Naive thymus-derived CD4-positive, alpha-beta T cell (primary cell): ENCODE measurements around the gene GTF2B. TPM values are rescaled to one million over a fixed set of nuclear protein-coding genes. Genes with fewer than 3 reads are reported as not detected.
A peak's percentile ranks its signal among the peaks of the same experiment; 100 is the strongest.
"Not testable (repeated sequence)": the region's sequence is repeated elsewhere in the genome, so short reads cannot be mapped to it uniquely, and the experiment has no call there.

ENCODE experiments used
- ATAC-seq: fragments of 150-1000 bp; cut with Tn5 transposase; 2 replicates; pipeline ENCODE4 v1.10.0; 2021; ENCODE audit warnings: mild to moderate bottlenecking, moderate library complexity
- CTCF ChIA-PET: fragments of 350-600 bp; sonication (Branson Sonifier 250); formaldehyde crosslinking; loops from one replicate; lab custom pipeline; 2021; ENCODE audit warnings: antibody characterized with exemption; lab: Charles Lee
- POLR2A ChIA-PET: fragments of 350-600 bp; sonication (Branson Sonifier 250); formaldehyde crosslinking; loops from one replicate; lab custom pipeline; 2021; ENCODE audit warnings: antibody characterized with exemption, inconsistent platforms; lab: Charles Lee
- DNase-seq, 9 donors: peaks; one replicate each; pipeline versions ENCODE4 v3.0.0 to v3.0.0-alpha.2; 2020 to 2022; ENCODE audit warnings: mixed read lengths in 1 of 9
- H3K27ac ChIP-seq: one replicate; pipeline ENCODE4 v1.7.0; 2013; ENCODE audit warnings: mild to moderate bottlenecking, low read depth, low read length, moderate library complexity
- H3K27me3 ChIP-seq, 2 donors: one replicate each; pipeline ENCODE4 v1.7.0; 2013; ENCODE audit warnings: low read length in 2 of 2, mild to moderate bottlenecking in 2 of 2, moderate library complexity in 2 of 2; ENCODE audit not compliant: control insufficient read depth in 2 of 2, insufficient read depth in 2 of 2
- H3K36me3 ChIP-seq, 3 experiments: 1 replicate in 2 of 3; 2 replicates in 1 of 3; pipeline ENCODE4 v1.7.0; 2013; ENCODE audit warnings: low read length in 3 of 3, mild to moderate bottlenecking in 3 of 3, moderate library complexity in 1 of 3; ENCODE audit not compliant: insufficient read depth in 3 of 3, control insufficient read depth in 2 of 3
- H3K4me1 ChIP-seq, 2 donors: one replicate each; pipeline ENCODE4 v1.7.0; 2013; ENCODE audit warnings: low read length in 2 of 2, mild to moderate bottlenecking in 2 of 2, moderate library complexity in 1 of 2; ENCODE audit not compliant: control insufficient read depth in 2 of 2, insufficient read depth in 2 of 2
- H3K4me3 ChIP-seq: 2 replicates; pipeline ENCODE4 v1.7.0; 2013; ENCODE audit warnings: mild to moderate bottlenecking, low read length
- H3K9me3 ChIP-seq, 3 experiments: 1 replicate in 2 of 3; 2 replicates in 1 of 3; pipeline ENCODE4 v1.7.0; 2013; ENCODE audit warnings: low read length in 3 of 3; ENCODE audit not compliant: control insufficient read depth in 2 of 3
- H3K27ac Mint-ChIP-seq, 9 donors: one replicate each; pipeline ENCODE4 v1.8.0; 2020 to 2022; ENCODE audit warnings: mixed read lengths in 9 of 9, mild to moderate bottlenecking in 8 of 9, moderate library complexity in 5 of 9, inconsistent platforms in 2 of 9
- H3K27me3 Mint-ChIP-seq, 5 donors: one replicate each; pipeline ENCODE4 v1.8.0; 2021 to 2022; ENCODE audit warnings: mixed read lengths in 5 of 5, mild to moderate bottlenecking in 1 of 5
- H3K36me3 Mint-ChIP-seq, 5 donors: one replicate each; pipeline ENCODE4 v1.8.0; 2020 to 2022; ENCODE audit warnings: mixed read lengths in 5 of 5, mild to moderate bottlenecking in 3 of 5, inconsistent platforms in 1 of 5
- H3K4me1 Mint-ChIP-seq, 7 donors: one replicate each; pipeline ENCODE4 v1.8.0; 2020 to 2022; ENCODE audit warnings: mixed read lengths in 7 of 7, mild to moderate bottlenecking in 3 of 7, inconsistent platforms in 1 of 7
- H3K4me3 Mint-ChIP-seq, 10 donors: one replicate each; pipeline ENCODE4 v1.8.0; 2020 to 2022; ENCODE audit warnings: mild to moderate bottlenecking in 10 of 10, mixed read lengths in 10 of 10, moderate library complexity in 6 of 10, inconsistent platforms in 2 of 10
- H3K9me3 Mint-ChIP-seq, 11 donors: one replicate each; pipeline ENCODE4 v1.8.0; 2020 to 2022; ENCODE audit warnings: mixed read lengths in 11 of 11, mild to moderate bottlenecking in 4 of 11, inconsistent platforms in 1 of 11, moderate library complexity in 1 of 11
- intact Hi-C, 2 donors: fragments of 100-400 bp; cut with micrococcal nuclease; formaldehyde crosslinking; loops; one replicate each; pipeline ENCODE4 v1.15.1; 2023
- polyA plus RNA-seq, 2 donors: library from polyadenylated mRNA; unstranded; fragments of 300-500 nt; fragmentation: Illumina TruSeq; gene quantifications; one replicate each; pipeline ENCODE4 v1.2.3, GENCODE V29; 2021
- total RNA-seq, 6 experiments: library from RNA in 5 of 6; stranded (reverse) in 5 of 6; gene quantifications; 1 replicate in 5 of 6; 2 replicates in 1 of 6; pipeline ENCODE4 v1.2.3 and lab custom pipeline; 2021 to 2026

Gene GTF2B
- total and polyA plus RNA-seq, 7 experiments from 2014 or later = 41.3 to 88.4 (median 49.5) TPM

DNA sequence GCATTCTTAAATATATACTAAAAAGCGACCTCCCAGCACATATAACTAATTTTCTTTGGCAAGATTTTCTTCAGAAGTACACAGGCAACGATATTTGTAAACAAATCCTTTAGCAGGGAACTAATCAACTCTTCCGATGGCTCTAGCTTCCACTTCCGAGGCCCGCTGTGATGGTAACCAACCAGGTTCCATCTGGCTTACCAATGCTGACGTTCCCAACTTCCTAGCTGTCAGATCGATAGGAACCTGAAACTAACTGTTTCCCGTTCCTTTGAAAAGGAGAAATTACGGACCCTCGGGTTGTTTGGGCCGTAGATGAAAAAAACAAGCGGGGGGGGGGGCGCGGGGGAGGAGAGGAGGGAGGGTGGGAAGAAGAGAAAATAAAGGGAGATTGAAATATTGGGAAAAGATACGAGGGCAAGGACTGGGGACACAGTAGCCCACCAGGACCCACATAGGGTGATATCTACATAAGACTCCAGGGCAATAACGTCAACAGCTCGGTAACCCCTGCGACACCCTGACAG lies 513 bp downstream of the GTF2B start:
- CTCF ChIA-PET = interaction anchor here (0.6 kb wide), 1 partner anchor 10 kb away, joined by 3 read pairs; no protein-coding TSS in a partner anchor

DNA sequence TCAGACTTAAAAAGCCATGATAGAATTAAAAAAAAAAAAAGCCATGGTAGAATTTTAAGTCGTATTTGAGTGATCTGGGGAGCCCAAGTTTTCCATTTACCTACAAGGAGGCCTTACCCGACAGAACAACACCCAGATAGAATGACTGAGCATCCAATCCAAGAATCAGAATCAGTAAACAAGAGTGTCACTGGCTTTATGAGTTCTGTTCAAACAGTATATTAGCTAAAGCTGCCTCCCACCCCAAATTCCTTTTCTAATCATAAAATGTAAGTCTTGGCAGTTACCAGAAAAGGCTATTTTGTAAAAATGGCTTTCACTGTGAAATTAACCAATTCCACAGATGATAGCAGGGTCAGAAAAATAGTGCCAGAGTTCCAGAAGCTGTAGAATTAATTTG lies 1.2 kb downstream of the GTF2B start:
- intact Hi-C loops = loop anchor here (2.0 to 5.0 kb wide), 8 partner anchors 387 to 1558 kb away; partner anchors contain the start of genes LRRC8D (in 1 of the 2) and ZNF326 (in 1 of the 2)
- Mint-ChIP-seq H3K27ac (peak overlapping the region; percentile 93 to 98 (median 97)), H3K27me3 (peaks cover 0 to 2% (median 0%) of the 10 kb centered on the region in 5 donors), H3K4me1 (peaks cover 23 to 63% (median 48%) of the 10 kb centered on the region in 7 donors), H3K9me3 (peaks cover 0 to 5% (median 0%) of the 10 kb centered on the region in 11 donors), H3K4me3 (peak overlapping the region; percentile 87 to 99 (median 95)), H3K36me3 (peaks cover 0 to 10% (median 4%) of the 10 kb centered on the region in 5 donors)
- H3K9me3 ChIP-seq = no peaks in the 10 kb centered on the region
- H3K36me3 ChIP-seq = peaks cover 0 to 19% (median 0%) of the 10 kb centered on the region in 3 experiments
- POLR2A ChIA-PET = interaction anchor here (0.7 to 2.0 kb wide), 4 partner anchors 9 to 206 kb away, joined by 3 to 18 read pairs (median 12); partner anchors contain the start of gene PKN2
- H3K27ac ChIP-seq = peak overlapping the region; percentile 91
- peak overlapping the region; percentile 86 for H3K4me3 ChIP-seq
- H3K4me1 ChIP-seq = peaks cover 26 to 27% of the 10 kb centered on the region in 2 donors
- no peaks in the 10 kb centered on the region for H3K27me3 ChIP-seq
- DNase-seq (no peak), ATAC-seq (no peak)
- CTCF ChIA-PET = no interaction called here

More for the DNA sequence above, 513 bp downstream of the GTF2B start:
- Histone ChIP-seq H3K36me3 (peaks cover 0 to 15% (median 0%) of the 10 kb centered on the region in 3 experiments), H3K27me3 (no peaks in the 10 kb centered on the region), H3K4me3 (peak overlapping the region; percentile 86), H3K4me1 (peaks cover 26 to 27% of the 10 kb centered on the region in 2 donors), H3K27ac (peak overlapping the region; percentile 91), H3K9me3 (no peaks in the 10 kb centered on the region)
- intact Hi-C loops = loop anchor here (1.0 to 5.0 kb wide), 16 partner anchors 13 to 1977 kb away; partner anchors contain the start of genes PKN2 (in 2 of the 2), ZNF326 (in 2 of the 2), GBP1 (in 1 of the 2) and HS2ST1 (in 1 of the 2)
- H3K4me1 Mint-ChIP-seq = peaks cover 23 to 63% (median 48%) of the 10 kb centered on the region in 7 donors
- peaks cover 0 to 2% (median 0%) of the 10 kb centered on the region in 5 donors for H3K27me3 Mint-ChIP-seq
- peak overlapping the region; percentile 87 to 99 (median 95) for H3K4me3 Mint-ChIP-seq
- H3K27ac Mint-ChIP-seq = peak overlapping the region; percentile 93 to 98 (median 97)
- DNase-seq = peak in 7 of 9 donors; percentile 22 to 42 (median 32)
- ATAC-seq = no peak
- H3K36me3 Mint-ChIP-seq = peaks cover 0 to 9% (median 4%) of the 10 kb centered on the region in 5 donors
- POLR2A ChIA-PET = interaction anchor here (0.5 to 2.0 kb wide), 10 partner anchors 9 to 930 kb away, joined by 3 to 18 read pairs (median 3); partner anchors contain the start of genes LRRC8D and PKN2
- peaks cover 0 to 5% (median 0%) of the 10 kb centered on the region in 11 donors for H3K9me3 Mint-ChIP-seq

DNA sequence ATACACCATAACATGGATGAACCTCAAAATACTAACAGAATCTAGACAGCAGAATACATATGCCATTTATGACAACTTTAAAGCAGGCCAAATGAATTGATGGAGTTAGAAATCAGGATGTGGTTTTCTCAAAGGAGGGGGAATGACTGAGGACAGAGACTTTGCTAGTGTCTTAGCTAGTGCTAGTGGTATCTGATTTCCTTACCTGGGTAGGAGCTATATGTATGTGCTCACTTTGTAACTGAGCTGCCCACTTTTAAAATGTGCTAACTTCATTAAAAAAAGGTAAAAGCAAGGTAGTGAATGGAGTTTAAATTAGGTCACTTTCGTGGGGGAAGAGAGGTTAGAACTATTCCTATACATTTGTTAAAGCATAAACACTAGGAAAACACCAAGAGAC lies 2.6 kb downstream of the GTF2B start:
- CTCF ChIA-PET = interaction anchor here (0.6 to 4.4 kb wide), 3 partner anchors 12 to 82 kb away, joined by 3 to 19 read pairs (median 3); no protein-coding TSS in a partner anchor
- ATAC-seq (peak; percentile 12), DNase-seq (peak in 5 of 9 donors; percentile 25 to 50 (median 42))
- Mint-ChIP-seq H3K36me3 (peaks cover 0 to 14% (median 4%) of the 10 kb centered on the region in 5 donors), H3K4me1 (peaks cover 23 to 76% (median 56%) of the 10 kb centered on the region in 7 donors), H3K9me3 (peaks cover 0 to 5% (median 0%) of the 10 kb centered on the region in 11 donors), H3K27me3 (peaks cover 0 to 2% (median 0%) of the 10 kb centered on the region in 5 donors), H3K4me3 (peak overlapping the region; percentile 64 to 99 (median 86)), H3K27ac (peak overlapping the region; percentile 52 to 86 (median 69))
- intact Hi-C loops = no loop called here
- Histone ChIP-seq H3K27ac (peak overlapping the region; percentile 91), H3K4me1 (peaks cover 26 to 27% of the 10 kb centered on the region in 2 donors), H3K4me3 (no peak overlapping the region), H3K9me3 (no peaks in the 10 kb centered on the region), H3K27me3 (no peaks in the 10 kb centered on the region), H3K36me3 (peaks cover 0 to 33% (median 3%) of the 10 kb centered on the region in 3 experiments)
- POLR2A ChIA-PET = interaction anchor here (0.6 to 1.3 kb wide), 5 partner anchors 15 to 1971 kb away, joined by 3 to 8 read pairs (median 3); partner anchors contain the start of gene PKN2

DNA sequence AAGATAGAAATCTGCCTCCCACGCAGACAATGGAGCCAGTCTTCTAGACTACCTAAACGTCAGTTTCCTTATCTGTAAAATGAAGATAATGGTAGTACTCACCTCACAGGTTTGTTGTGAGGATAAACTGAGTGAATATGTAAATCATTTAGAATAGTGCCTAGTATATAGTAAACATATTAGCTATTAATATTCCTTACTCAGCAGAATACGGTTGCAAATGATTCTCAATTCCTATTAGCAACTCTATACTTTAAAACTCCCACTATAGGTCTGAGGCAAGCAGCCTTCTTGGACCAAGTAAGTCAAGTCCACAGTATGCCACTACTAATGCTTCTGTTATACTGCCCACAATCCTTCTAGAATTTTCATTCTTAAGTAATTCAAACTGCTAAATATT lies 5.4 kb downstream of the GTF2B start:
- no peaks in the 10 kb centered on the region for H3K9me3 Mint-ChIP-seq
- no peak for DNase-seq
- peaks cover 0 to 46% (median 3%) of the 10 kb centered on the region in 3 experiments for H3K36me3 ChIP-seq
- peak overlapping the region in 1 of 9 donors; percentile 27 for H3K27ac Mint-ChIP-seq
- no peaks in the 10 kb centered on the region for H3K27me3 Mint-ChIP-seq
- peaks cover 0 to 23% (median 5%) of the 10 kb centered on the region in 5 donors for H3K36me3 Mint-ChIP-seq
- intact Hi-C loops = no loop called here
- no peak overlapping the region for H3K27ac ChIP-seq
- no peak overlapping the region for H3K4me3 ChIP-seq
- no peak overlapping the region for H3K4me3 Mint-ChIP-seq
- H3K9me3 ChIP-seq = no peaks in the 10 kb centered on the region
- ChIA-PET CTCF (interaction anchor here (0.7 to 4.4 kb wide), 2 partner anchors 9 to 92 kb away, joined by 4 to 19 read pairs; no protein-coding TSS in a partner anchor), POLR2A (no interaction called here)
- ATAC-seq = no peak
- peaks cover 36 to 84% (median 69%) of the 10 kb centered on the region in 7 donors for H3K4me1 Mint-ChIP-seq
- peaks cover 27 to 29% of the 10 kb centered on the region in 2 donors for H3K4me1 ChIP-seq
- no peaks in the 10 kb centered on the region for H3K27me3 ChIP-seq

DNA sequence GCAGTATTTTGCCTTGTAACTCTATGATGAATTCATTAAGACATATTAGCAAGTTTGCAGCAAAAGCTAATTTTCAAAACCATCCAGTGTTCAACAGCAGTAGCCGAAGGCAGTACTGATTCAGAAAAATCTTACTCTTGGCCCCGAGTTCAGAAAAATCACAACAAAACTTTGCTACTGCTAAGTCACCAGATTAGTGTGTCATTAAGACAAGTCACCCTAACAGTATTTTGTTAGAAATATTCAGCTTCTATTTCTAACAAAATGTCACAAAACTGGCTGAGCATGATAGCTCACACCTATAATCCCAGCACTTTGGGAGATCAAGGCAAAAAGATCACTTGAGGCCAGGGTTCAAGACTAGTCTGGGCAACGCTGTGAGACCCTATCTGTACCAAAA lies 8.2 kb downstream of the GTF2B start:
- intact Hi-C loops = loop anchor here in 1 of 2 donors (2.0 kb wide), 1 partner anchor 14 kb away; no protein-coding TSS in a partner anchor
- H3K27me3 ChIP-seq = no peaks in the 10 kb centered on the region
- H3K9me3 ChIP-seq = no peaks in the 10 kb centered on the region
- H3K27ac ChIP-seq = no peak overlapping the region
- DNase-seq (no peak), ATAC-seq (no peak)
- Mint-ChIP-seq H3K4me3 (peak overlapping the region in 7 of 10 donors; percentile 12 to 55 (median 29)), H3K36me3 (peaks cover 0 to 23% (median 5%) of the 10 kb centered on the region in 5 donors), H3K27ac (peak overlapping the region in 6 of 9 donors; percentile 21 to 70 (median 56)), H3K9me3 (no peaks in the 10 kb centered on the region), H3K4me1 (peaks cover 22 to 69% (median 57%) of the 10 kb centered on the region in 7 donors), H3K27me3 (no peaks in the 10 kb centered on the region)
- no peak overlapping the region for H3K4me3 ChIP-seq
- peaks cover 0 to 59% (median 8%) of the 10 kb centered on the region in 3 experiments for H3K36me3 ChIP-seq
- peaks cover 11 to 13% of the 10 kb centered on the region in 2 donors for H3K4me1 ChIP-seq
- ChIA-PET CTCF (interaction anchor here (0.9 kb wide), 1 partner anchor 475 kb away, joined by 3 read pairs; no protein-coding TSS in a partner anchor), POLR2A (no interaction called here)

DNA sequence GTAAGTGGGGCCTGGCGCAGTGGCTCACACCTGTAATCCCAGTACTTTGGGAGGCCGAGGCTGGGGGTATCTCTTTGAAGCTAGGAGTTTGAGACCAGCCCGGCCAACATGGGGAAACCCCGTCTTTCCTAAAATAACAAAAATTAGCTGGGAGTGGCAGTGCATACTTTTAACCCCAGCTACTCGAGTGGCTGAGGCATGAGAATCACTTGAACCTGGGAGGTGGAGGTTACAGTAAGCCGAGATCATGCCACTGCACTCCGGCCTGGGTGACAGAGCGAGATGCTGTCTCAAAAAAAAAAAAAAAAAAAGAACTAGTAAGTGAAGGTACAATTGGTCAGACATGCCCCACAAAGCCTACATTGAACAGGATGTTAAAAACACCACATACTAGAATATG lies 10.7 kb downstream of the GTF2B start:
- Histone ChIP-seq H3K4me1 (peaks cover 11 to 13% of the 10 kb centered on the region in 2 donors), H3K36me3 (peaks cover 0 to 47% (median 8%) of the 10 kb centered on the region in 3 experiments)
- H3K9me3 ChIP-seq, H3K27me3 ChIP-seq, H3K4me3 Mint-ChIP-seq, H3K27ac ChIP-seq, intact Hi-C loops, H3K27me3 Mint-ChIP-seq, DNase-seq, POLR2A ChIA-PET, H3K9me3 Mint-ChIP-seq, H3K4me3 ChIP-seq, ATAC-seq: not testable (repeated sequence)
- H3K4me1 Mint-ChIP-seq = peaks cover 18 to 65% (median 59%) of the 10 kb centered on the region in 7 donors
- CTCF ChIA-PET = interaction anchor here (0.6 to 1.1 kb wide), 2 partner anchors 10 to 14 kb away, joined by 3 read pairs; no protein-coding TSS in a partner anchor
- peaks cover 0 to 19% (median 5%) of the 10 kb centered on the region in 5 donors for H3K36me3 Mint-ChIP-seq
- H3K27ac Mint-ChIP-seq = peak overlapping the region in 2 of 9 donors; percentile 31 to 32
